ENCODE measurements around the gene POGLUT3. TPM values are rescaled to one million over a fixed set of nuclear protein-coding genes. Genes with fewer than 3 reads are reported as not detected.

The POGLUT3 gene
- total and polyA plus RNA-seq, 4 experiments from 2014 or later, result 7.2 to 12.3 (median 9.3) TPM

DNA sequence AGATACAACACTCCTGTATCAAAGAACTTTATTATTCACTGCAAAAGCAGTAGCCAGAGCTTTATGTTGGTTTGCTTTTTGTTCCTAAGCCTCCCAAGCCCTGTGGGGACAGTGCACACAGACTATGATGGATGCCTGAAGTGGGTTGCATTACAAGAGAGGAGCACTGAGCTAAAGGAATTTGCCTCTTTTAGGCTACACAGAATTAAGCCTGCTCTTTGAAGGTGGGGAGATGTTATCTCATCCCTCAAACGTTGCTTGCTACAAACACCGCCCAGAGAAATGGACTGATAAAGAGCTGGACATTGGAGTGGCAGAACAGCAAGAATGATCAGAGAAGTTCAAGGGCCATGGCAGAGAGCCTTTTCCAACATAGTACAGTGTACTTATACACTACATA, 2.5 kb upstream of the POGLUT3 start:
- Histone ChIP-seq H3K36me3 (ENCODE audit: insufficient read depth, low read length) (no peaks in the 10 kb centered on the region), H3K4me3 (ENCODE audit: low read length in 2 of 2) (no peak overlapping the region), H3K27ac (ENCODE audit: low read depth, low read length) (no peak overlapping the region), H3K9me3 (ENCODE audit: control insufficient read depth in 1 of 2, low read length in 2 of 2) (no peaks in the 10 kb centered on the region), H3K4me1 (ENCODE audit: insufficient read depth, low read length) (peaks cover 11% of the 10 kb centered on the region), H3K27me3 (ENCODE audit: insufficient read depth, low read length) (no peaks in the 10 kb centered on the region)
- intact Hi-C loops (cut with micrococcal nuclease), result no loop called here
- POLR2A ChIA-PET (ENCODE audit: partially characterized antibody), result no interaction called here
- Mint-ChIP-seq H3K27me3 (no peaks in the 10 kb centered on the region), H3K9me3 (peaks cover 0 to 2% (median 0%) of the 10 kb centered on the region in 8 donors), H3K27ac (peak overlapping the region in 2 of 7 donors; percentile 30 to 54), H3K36me3 (peaks cover 4% of the 10 kb centered on the region in 2 donors), H3K4me3 (peak overlapping the region in 2 of 8 donors; percentile 13 to 22), H3K4me1 (peaks cover 8 to 20% (median 16%) of the 10 kb centered on the region in 4 donors)
- no peak for DNase-seq
- CTCF ChIA-PET (ENCODE audit: partially characterized antibody), result no interaction called here

DNA sequence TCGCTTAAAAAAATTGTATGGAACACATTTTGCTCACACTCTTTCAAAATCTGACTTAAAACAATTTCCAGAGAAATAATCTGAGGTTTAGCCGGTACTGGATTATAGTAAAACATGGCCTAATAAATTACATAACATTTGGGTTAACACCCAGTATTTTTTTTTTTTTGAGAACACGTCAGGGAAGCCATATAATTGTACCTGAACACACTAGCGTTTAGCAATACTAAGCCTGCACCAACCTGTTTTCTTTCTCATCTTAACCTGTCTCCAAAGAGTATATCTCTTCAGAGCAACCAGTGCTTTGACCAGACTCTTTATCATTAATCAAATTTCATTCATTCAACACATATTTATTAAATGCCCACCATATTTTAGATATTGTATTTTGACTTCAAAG, 2.0 kb upstream of the POGLUT3 start:
- ChIA-PET CTCF (ENCODE audit: partially characterized antibody) (no interaction called here), POLR2A (ENCODE audit: partially characterized antibody) (no interaction called here)
- intact Hi-C loops (cut with micrococcal nuclease), result no loop called here
- H3K4me1 Mint-ChIP-seq, result peaks cover 10 to 20% (median 17%) of the 10 kb centered on the region in 4 donors
- H3K27me3 Mint-ChIP-seq, result no peaks in the 10 kb centered on the region
- peak overlapping the region in 3 of 7 donors; percentile 29 to 66 (median 54) for H3K27ac Mint-ChIP-seq
- no peak for DNase-seq
- H3K4me3 Mint-ChIP-seq, result peak overlapping the region in 5 of 8 donors; percentile 9 to 91 (median 22)
- Histone ChIP-seq H3K27me3 (ENCODE audit: insufficient read depth, low read length) (no peaks in the 10 kb centered on the region), H3K4me1 (ENCODE audit: insufficient read depth, low read length) (peaks cover 11% of the 10 kb centered on the region), H3K9me3 (ENCODE audit: control insufficient read depth in 1 of 2, low read length in 2 of 2) (no peaks in the 10 kb centered on the region), H3K36me3 (ENCODE audit: insufficient read depth, low read length) (no peaks in the 10 kb centered on the region), H3K27ac (ENCODE audit: low read depth, low read length) (no peak overlapping the region), H3K4me3 (ENCODE audit: low read length in 2 of 2) (no peak overlapping the region)
- peaks cover 0 to 2% (median 0%) of the 10 kb centered on the region in 8 donors for H3K9me3 Mint-ChIP-seq
- peaks cover 4% of the 10 kb centered on the region in 2 donors for H3K36me3 Mint-ChIP-seq

DNA sequence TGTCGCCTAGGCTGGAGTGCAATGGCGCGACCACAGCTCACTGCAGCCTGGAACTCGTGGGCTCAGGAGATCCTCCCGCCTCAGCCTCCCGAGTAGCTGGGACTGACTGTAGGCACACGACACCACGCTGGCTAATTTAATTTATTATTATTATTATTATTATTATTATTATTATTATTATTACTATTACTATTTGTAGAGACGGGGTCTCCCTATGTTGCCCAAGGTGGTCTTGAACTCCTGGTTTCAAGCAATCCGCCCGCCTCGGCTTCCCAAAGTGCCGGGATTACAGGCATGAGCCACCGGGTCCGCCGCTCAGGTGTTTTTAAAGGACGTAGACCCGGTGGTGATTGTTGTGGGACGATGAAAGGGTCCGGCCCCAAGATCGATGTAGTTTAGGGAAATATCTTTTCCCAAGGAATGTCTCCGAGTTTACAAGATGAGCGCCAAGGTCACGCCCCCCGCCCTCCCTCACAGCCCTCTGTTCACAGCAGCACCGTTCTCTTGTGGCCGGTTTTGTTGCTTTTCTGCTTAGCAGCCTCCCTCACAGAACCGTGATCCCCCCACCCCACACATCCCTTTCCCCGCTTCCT, 728 bp upstream of the POGLUT3 start:
- H3K4me3 ChIP-seq (ENCODE audit: low read length in 2 of 2), result peak overlapping the region in 1 of 2 donors; percentile 77
- peak overlapping the region; percentile 90 for H3K27ac ChIP-seq (ENCODE audit: low read depth, low read length)
- Mint-ChIP-seq H3K4me1 (peaks cover 17 to 30% (median 27%) of the 10 kb centered on the region in 4 donors), H3K9me3 (peaks cover 0 to 2% (median 0%) of the 10 kb centered on the region in 8 donors), H3K36me3 (peaks cover 4% of the 10 kb centered on the region in 2 donors), H3K27ac (peak overlapping the region; percentile 54 to 96 (median 88)), H3K27me3 (no peaks in the 10 kb centered on the region), H3K4me3 (peak overlapping the region; percentile 82 to 92 (median 88))
- no peak for DNase-seq
- peaks cover 11% of the 10 kb centered on the region for H3K4me1 ChIP-seq (ENCODE audit: insufficient read depth, low read length)
- H3K36me3 ChIP-seq (ENCODE audit: insufficient read depth, low read length), result no peaks in the 10 kb centered on the region
- POLR2A ChIA-PET (ENCODE audit: partially characterized antibody), result interaction anchor here (1.9 to 3.6 kb wide), 3 partner anchors 8 to 165 kb away, joined by 6 to 43 read pairs (median 10); partner anchors contain the start of genes C11orf65 and DDX10
- H3K9me3 ChIP-seq (ENCODE audit: control insufficient read depth in 1 of 2, low read length in 2 of 2), result no peaks in the 10 kb centered on the region
- CTCF ChIA-PET (ENCODE audit: partially characterized antibody), result interaction anchor here (0.6 kb wide), 1 partner anchor 372 kb away, joined by 3 read pairs; no protein-coding TSS in a partner anchor
- no peaks in the 10 kb centered on the region for H3K27me3 ChIP-seq (ENCODE audit: insufficient read depth, low read length)
- intact Hi-C loops (cut with micrococcal nuclease), result loop anchor here (10.0 kb wide), 2 partner anchors 166 to 274 kb away; partner anchors contain the start of genes ATM, DDX10 and NPAT

DNA sequence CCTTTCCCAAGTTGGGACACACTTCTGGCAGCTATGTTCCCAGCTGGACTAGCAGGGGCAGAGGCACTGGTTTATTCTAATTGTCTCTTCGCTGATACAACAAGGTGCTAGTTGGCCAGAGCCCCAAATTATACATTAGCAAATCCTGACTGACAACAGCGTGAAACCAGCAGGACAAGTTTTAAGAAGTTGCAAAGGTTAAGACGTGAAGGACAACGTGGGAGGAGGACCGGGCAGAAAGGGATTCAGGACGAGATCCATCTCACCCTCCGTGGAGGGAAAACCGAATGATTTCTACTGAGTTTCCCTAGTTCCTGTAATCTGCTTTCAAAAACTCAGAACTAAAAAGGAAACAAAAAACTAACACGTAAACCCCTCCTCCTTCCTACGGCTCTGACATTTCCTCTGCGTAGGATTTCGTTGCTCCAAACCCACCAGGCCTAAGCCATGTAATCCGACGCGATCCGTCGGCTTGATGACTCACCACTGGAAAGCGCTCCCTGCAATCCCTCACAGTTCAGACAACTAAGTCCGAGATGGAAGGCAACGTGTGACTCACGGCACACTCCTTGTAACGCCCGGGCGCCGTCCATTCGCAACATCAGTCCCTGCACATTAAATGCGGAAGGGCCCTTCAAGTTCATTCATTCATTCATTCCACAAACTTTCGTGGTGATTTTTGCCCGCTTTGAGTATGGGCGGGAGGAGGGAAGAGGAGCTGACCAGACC, 703 bp downstream of the POGLUT3 start:
- peak overlapping the region; percentile 90 for H3K27ac ChIP-seq (ENCODE audit: low read depth, low read length)
- Mint-ChIP-seq H3K27ac (peak overlapping the region; percentile 93 to 100 (median 100)), H3K9me3 (peaks cover 0 to 2% (median 0%) of the 10 kb centered on the region in 8 donors), H3K4me3 (peak overlapping the region; percentile 97 to 100 (median 100)), H3K4me1 (peaks cover 19 to 32% (median 28%) of the 10 kb centered on the region in 4 donors), H3K27me3 (no peaks in the 10 kb centered on the region), H3K36me3 (peaks cover 4% of the 10 kb centered on the region in 2 donors)
- POLR2A ChIA-PET (ENCODE audit: partially characterized antibody), result interaction anchor here (0.7 to 3.6 kb wide), 6 partner anchors 9 to 376 kb away, joined by 3 to 43 read pairs (median 4); partner anchors contain the start of genes ACAT1, C11orf65 and DDX10
- DNase-seq, result peak; percentile 73 to 88 (median 77)
- intact Hi-C loops (cut with micrococcal nuclease), result loop anchor here (1.0 to 10.0 kb wide), 4 partner anchors 30 to 273 kb away; partner anchors contain the start of genes ATM, C11orf65, DDX10 and EXPH5
- CTCF ChIA-PET (ENCODE audit: partially characterized antibody), result no interaction called here
- H3K4me1 ChIP-seq (ENCODE audit: insufficient read depth, low read length), result peaks cover 11% of the 10 kb centered on the region
- no peaks in the 10 kb centered on the region for H3K9me3 ChIP-seq (ENCODE audit: control insufficient read depth in 1 of 2, low read length in 2 of 2)
- H3K36me3 ChIP-seq (ENCODE audit: insufficient read depth, low read length), result no peaks in the 10 kb centered on the region
- H3K27me3 ChIP-seq (ENCODE audit: insufficient read depth, low read length), result no peaks in the 10 kb centered on the region
- peak overlapping the region; percentile 54 to 77 for H3K4me3 ChIP-seq (ENCODE audit: low read length in 2 of 2)

DNA sequence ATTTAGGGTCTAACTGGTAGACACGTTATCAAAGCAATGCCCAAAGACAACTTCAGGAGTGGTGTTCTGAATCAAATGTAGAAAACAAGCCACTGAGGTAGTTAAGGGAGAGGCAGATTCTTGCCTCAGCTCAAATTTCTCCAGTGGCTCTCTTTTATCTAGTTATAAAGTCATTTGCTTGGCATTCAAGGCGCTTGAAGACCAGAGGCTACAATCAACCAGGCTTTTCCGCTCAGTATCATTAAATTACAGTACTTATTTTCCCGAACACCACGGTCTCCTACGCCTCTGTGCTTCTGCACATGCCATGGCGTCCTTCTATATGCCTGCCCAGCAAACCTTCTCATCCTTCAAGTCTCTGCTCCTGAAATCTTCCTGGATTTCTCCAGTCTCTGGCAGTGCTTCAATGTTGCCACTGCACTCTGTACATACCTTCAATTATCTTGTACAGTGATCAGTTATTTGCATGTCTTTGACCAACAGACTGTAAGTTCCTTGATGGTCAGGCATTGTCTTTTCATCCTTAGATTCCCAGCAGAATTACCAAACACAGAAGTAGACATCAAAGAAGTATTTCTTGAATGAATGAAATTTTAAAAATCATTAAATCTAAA, 1.4 kb downstream of the POGLUT3 start:
- Mint-ChIP-seq H3K36me3 (peaks cover 4% of the 10 kb centered on the region in 2 donors), H3K27ac (peak overlapping the region; percentile 93 to 100 (median 100)), H3K9me3 (peaks cover 0 to 2% (median 0%) of the 10 kb centered on the region in 8 donors), H3K4me1 (peaks cover 22 to 32% (median 29%) of the 10 kb centered on the region in 4 donors), H3K27me3 (no peaks in the 10 kb centered on the region), H3K4me3 (peak overlapping the region in 7 of 8 donors; percentile 97 to 100 (median 99))
- Histone ChIP-seq H3K9me3 (ENCODE audit: control insufficient read depth in 1 of 2, low read length in 2 of 2) (no peaks in the 10 kb centered on the region), H3K27me3 (ENCODE audit: insufficient read depth, low read length) (no peaks in the 10 kb centered on the region), H3K4me3 (ENCODE audit: low read length in 2 of 2) (no peak overlapping the region), H3K4me1 (ENCODE audit: insufficient read depth, low read length) (peaks cover 11% of the 10 kb centered on the region), H3K36me3 (ENCODE audit: insufficient read depth, low read length) (no peaks in the 10 kb centered on the region), H3K27ac (ENCODE audit: low read depth, low read length) (peak overlapping the region; percentile 90)
- intact Hi-C loops (cut with micrococcal nuclease), result loop anchor here (1.0 to 10.0 kb wide), 4 partner anchors 29 to 272 kb away; partner anchors contain the start of genes ATM, C11orf65, DDX10 and EXPH5
- ChIA-PET CTCF (ENCODE audit: partially characterized antibody) (no interaction called here), POLR2A (ENCODE audit: partially characterized antibody) (interaction anchor here (1.2 to 3.6 kb wide), 4 partner anchors 29 to 488 kb away, joined by 3 to 43 read pairs (median 6); partner anchors contain the start of genes C11orf65, CUL5 and DDX10)
- DNase-seq, result peak in 2 of 5 donors; percentile 1 to 2

DNA sequence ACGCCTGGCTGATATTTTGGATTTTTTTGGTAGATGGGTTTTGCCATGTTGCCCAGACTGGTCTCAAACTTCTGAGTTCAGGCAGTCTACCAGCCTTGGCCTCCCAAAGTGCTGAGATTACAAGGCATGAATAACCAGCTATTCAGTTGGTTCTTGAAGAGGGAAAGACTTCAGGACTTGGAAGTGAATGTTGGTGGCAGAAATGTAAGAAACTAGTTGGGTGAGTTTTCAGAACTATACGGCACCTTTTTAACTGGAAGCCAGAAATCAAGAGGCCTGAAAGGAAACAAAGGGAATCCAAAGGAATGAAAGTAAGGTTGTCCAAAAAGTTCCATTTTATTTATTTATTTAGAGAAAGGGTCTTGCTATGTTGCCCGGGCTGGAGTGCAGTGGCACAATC, 2.9 kb downstream of the POGLUT3 start:
- no peak overlapping the region for H3K4me3 Mint-ChIP-seq
- Histone ChIP-seq H3K4me1 (ENCODE audit: insufficient read depth, low read length) (peaks cover 11% of the 10 kb centered on the region), H3K36me3 (ENCODE audit: insufficient read depth, low read length) (no peaks in the 10 kb centered on the region), H3K4me3 (ENCODE audit: low read length in 2 of 2) (no peak overlapping the region), H3K27me3 (ENCODE audit: insufficient read depth, low read length) (no peaks in the 10 kb centered on the region), H3K27ac (ENCODE audit: low read depth, low read length) (no peak overlapping the region), H3K9me3 (ENCODE audit: control insufficient read depth in 1 of 2, low read length in 2 of 2) (no peaks in the 10 kb centered on the region)
- no peak for DNase-seq
- H3K9me3 Mint-ChIP-seq, result peaks cover 0 to 2% (median 0%) of the 10 kb centered on the region in 8 donors
- ChIA-PET POLR2A (ENCODE audit: partially characterized antibody) (interaction anchor here (1.0 to 1.8 kb wide), 3 partner anchors 28 to 486 kb away, joined by 3 read pairs; partner anchors contain the start of genes C11orf65 and CUL5), CTCF (ENCODE audit: partially characterized antibody) (interaction anchor here (0.6 kb wide), 1 partner anchor 33 kb away, joined by 4 read pairs; no protein-coding TSS in a partner anchor)
- H3K36me3 Mint-ChIP-seq, result peaks cover 6 to 7% of the 10 kb centered on the region in 2 donors
- H3K27me3 Mint-ChIP-seq, result no peaks in the 10 kb centered on the region
- peaks cover 23 to 32% (median 29%) of the 10 kb centered on the region in 4 donors for H3K4me1 Mint-ChIP-seq
- peak overlapping the region in 6 of 7 donors; percentile 10 to 93 (median 52) for H3K27ac Mint-ChIP-seq
- intact Hi-C loops (cut with micrococcal nuclease), result loop anchor here (10.0 kb wide), 2 partner anchors 169 to 271 kb away; partner anchors contain the start of genes ATM, DDX10 and NPAT
